GM19043 (cell line): ENCODE measurements around the gene IMMP2L.

Source experiments
- ATAC-seq: cut with Tn5 transposase; IDR thresholded peaks from one replicate; pipeline ENCODE4 v1.9.1; 2021; ENCODE audit warnings: low read depth; ENCODE audit not compliant: unreplicated experiment

IMMP2L gene

GRCh38 chr7:111067251-111067650, 495.0 kb downstream of the IMMP2L start:
- no peak for ATAC-seq

GRCh38 chr7:111063166-111063565, 499.1 kb downstream of the IMMP2L start:
- no peak for ATAC-seq

- no peak for ATAC-seq
These were observed 502.5 kb downstream of the IMMP2L start for GRCh38 chr7:111059833-111060232.

GRCh38 chr7:111057066-111057465, 505.2 kb downstream of the IMMP2L start:
- ATAC-seq = no peak

- ATAC-seq = no peak
These were observed 505.9 kb downstream of the IMMP2L start for GRCh38 chr7:111056371-111056770.

- ATAC-seq = no peak
These were observed 509.3 kb downstream of the IMMP2L start for GRCh38 chr7:111053035-111053434.

GRCh38 chr7:111051832-111052231, 510.5 kb downstream of the IMMP2L start:
- no peak for ATAC-seq

GRCh38 chr7:111050875-111051416, 511.3 kb downstream of the IMMP2L start:
- no peak for ATAC-seq

- ATAC-seq = no peak
These were observed 512.2 kb downstream of the IMMP2L start for GRCh38 chr7:111049971-111050680.

- no peak for ATAC-seq
These were observed 514.7 kb downstream of the IMMP2L start for GRCh38 chr7:111047595-111047994.

- no peak for ATAC-seq
These were observed 516.8 kb downstream of the IMMP2L start for GRCh38 chr7:111045449-111045848.

- ATAC-seq = peak; percentile 97
These were observed 518.7 kb downstream of the IMMP2L start for GRCh38 chr7:111043561-111043960.

- ATAC-seq = no peak
These were observed 519.5 kb downstream of the IMMP2L start for GRCh38 chr7:111042842-111043241.

GRCh38 chr7:111041577-111041976, 520.7 kb downstream of the IMMP2L start:
- no peak for ATAC-seq

GRCh38 chr7:111038185-111038584, 524.1 kb downstream of the IMMP2L start:
- no peak for ATAC-seq

- ATAC-seq = no peak
These were observed 530.4 kb downstream of the IMMP2L start for GRCh38 chr7:111031916-111032315.

GRCh38 chr7:111030336-111030735, 532.0 kb downstream of the IMMP2L start:
- no peak for ATAC-seq

GRCh38 chr7:111029574-111030251, 532.6 kb downstream of the IMMP2L start:
- no peak for ATAC-seq

- no peak for ATAC-seq
These were observed 533.1 kb downstream of the IMMP2L start for GRCh38 chr7:111029141-111029572.

GRCh38 chr7:111027396-111027795, 534.9 kb downstream of the IMMP2L start:
- ATAC-seq = no peak

GRCh38 chr7:111026806-111027205, 535.5 kb downstream of the IMMP2L start:
- ATAC-seq = no peak

- ATAC-seq = no peak
These were observed 535.9 kb downstream of the IMMP2L start for GRCh38 chr7:111026343-111026742.
